HG03025 (cell line): ENCODE data around the gene GABARAPL1.
A peak's percentile ranks its signal among the peaks of the same experiment; 100 is the strongest.

Experiments
- ATAC-seq: cut with Tn5 transposase; IDR thresholded peaks from one replicate; pipeline ENCODE4 v1.9.1; 2021; ENCODE audit warnings: mild to moderate bottlenecking, moderate library complexity; ENCODE audit not compliant: unreplicated experiment, low FRiP score

GABARAPL1 gene

GRCh38 chr12:10226731-10227130, 14.1 kb downstream of the GABARAPL1 start:
- ATAC-seq = no peak

GRCh38 chr12:10227648-10228047, 15.0 kb downstream of the GABARAPL1 start:
- ATAC-seq = no peak

- no peak for ATAC-seq
Observed at GRCh38 chr12:10234562-10234961, 21.9 kb downstream of the GABARAPL1 start.

GRCh38 chr12:10235761-10236631, 23.3 kb downstream of the GABARAPL1 start:
- ATAC-seq = no peak

- ATAC-seq = no peak
Observed at GRCh38 chr12:10236720-10237119, 24.0 kb downstream of the GABARAPL1 start.

GRCh38 chr12:10238526-10238925, 25.8 kb downstream of the GABARAPL1 start:
- ATAC-seq = no peak

- ATAC-seq = no peak
Observed at GRCh38 chr12:10241290-10241689, 28.6 kb downstream of the GABARAPL1 start.

GRCh38 chr12:10241727-10242126, 29.1 kb downstream of the GABARAPL1 start:
- ATAC-seq = no peak

GRCh38 chr12:10242539-10242938, 29.9 kb downstream of the GABARAPL1 start:
- no peak for ATAC-seq

GRCh38 chr12:10243818-10244520, 31.3 kb downstream of the GABARAPL1 start:
- peak; percentile 80 for ATAC-seq

- no peak for ATAC-seq
Observed at GRCh38 chr12:10247436-10248058, 34.9 kb downstream of the GABARAPL1 start.

GRCh38 chr12:10249690-10250455, 37.2 kb downstream of the GABARAPL1 start:
- ATAC-seq = no peak

- ATAC-seq = no peak
Observed at GRCh38 chr12:10251669-10252068, 39.0 kb downstream of the GABARAPL1 start.

GRCh38 chr12:10252201-10252600, 39.5 kb downstream of the GABARAPL1 start:
- no peak for ATAC-seq

- no peak for ATAC-seq
Observed at GRCh38 chr12:10256064-10256463, 43.4 kb downstream of the GABARAPL1 start.

GRCh38 chr12:10260927-10261326, 48.2 kb downstream of the GABARAPL1 start:
- ATAC-seq = no peak

GRCh38 chr12:10268037-10268436, 55.4 kb downstream of the GABARAPL1 start:
- ATAC-seq = no peak

- no peak for ATAC-seq
Observed at GRCh38 chr12:10272467-10272866, 59.8 kb downstream of the GABARAPL1 start.
